Measurements from ENCODE around the gene PTPRR. TPM values are rescaled to one million over a fixed set of nuclear protein-coding genes. Genes with fewer than 3 reads are reported as not detected.

PTPRR gene
- total RNA-seq, 4 donors from 2014 or later, result not detected

DNA sequence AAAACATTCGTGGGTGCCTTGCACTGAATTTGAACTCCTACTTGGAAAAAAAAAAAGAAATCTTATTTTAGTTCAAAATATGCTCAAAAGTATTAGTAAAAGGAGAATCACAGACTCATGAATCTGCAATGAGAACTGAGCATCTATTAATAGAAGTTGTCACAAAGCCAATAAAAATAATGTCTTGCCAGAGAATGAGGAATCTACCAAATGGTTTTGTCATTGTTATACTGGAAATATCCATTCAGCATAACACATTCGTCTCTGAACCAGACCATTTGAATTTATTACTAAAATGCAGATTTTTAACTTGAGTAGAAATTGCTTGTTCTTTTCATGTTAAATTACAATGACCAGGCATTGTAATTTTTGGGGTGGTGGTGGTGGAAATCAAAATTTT is 271.7 kb downstream of the PTPRR start:
- no peak for DNase-seq (ENCODE audit: low spot score in 2 of 2)
- TF ChIP-seq POLR2AphosphoS5 (IDR thresholded peaks at IDR 0.05) (no peak), EP300 (IDR thresholded peaks at IDR 0.05) (no peak), POLR2A (IDR thresholded peaks at IDR 0.05) (no peak)
- TF ChIP-seq, protein P1, sequence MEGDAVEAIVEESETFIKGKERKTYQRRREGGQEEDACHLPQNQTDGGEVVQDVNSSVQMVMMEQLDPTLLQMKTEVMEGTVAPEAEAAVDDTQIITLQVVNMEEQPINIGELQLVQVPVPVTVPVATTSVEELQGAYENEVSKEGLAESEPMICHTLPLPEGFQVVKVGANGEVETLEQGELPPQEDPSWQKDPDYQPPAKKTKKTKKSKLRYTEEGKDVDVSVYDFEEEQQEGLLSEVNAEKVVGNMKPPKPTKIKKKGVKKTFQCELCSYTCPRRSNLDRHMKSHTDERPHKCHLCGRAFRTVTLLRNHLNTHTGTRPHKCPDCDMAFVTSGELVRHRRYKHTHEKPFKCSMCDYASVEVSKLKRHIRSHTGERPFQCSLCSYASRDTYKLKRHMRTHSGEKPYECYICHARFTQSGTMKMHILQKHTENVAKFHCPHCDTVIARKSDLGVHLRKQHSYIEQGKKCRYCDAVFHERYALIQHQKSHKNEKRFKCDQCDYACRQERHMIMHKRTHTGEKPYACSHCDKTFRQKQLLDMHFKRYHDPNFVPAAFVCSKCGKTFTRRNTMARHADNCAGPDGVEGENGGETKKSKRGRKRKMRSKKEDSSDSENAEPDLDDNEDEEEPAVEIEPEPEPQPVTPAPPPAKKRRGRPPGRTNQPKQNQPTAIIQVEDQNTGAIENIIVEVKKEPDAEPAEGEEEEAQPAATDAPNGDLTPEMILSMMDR (IDR thresholded peaks at IDR 0.05), result no peak
- H3K4me3 ChIP-seq, result no peak overlapping the region
- no peak overlapping the region for H3K27ac ChIP-seq
- H3K4me1 ChIP-seq, result peaks cover 13% of the 10 kb centered on the region
- no peaks in the 10 kb centered on the region for H3K36me3 ChIP-seq
- H3K9me3 ChIP-seq, result no peaks in the 10 kb centered on the region
- H3K27me3 ChIP-seq, result no peaks in the 10 kb centered on the region
- WGBS, result 45% methylated on average over 2 of the region's 2 CpGs

DNA sequence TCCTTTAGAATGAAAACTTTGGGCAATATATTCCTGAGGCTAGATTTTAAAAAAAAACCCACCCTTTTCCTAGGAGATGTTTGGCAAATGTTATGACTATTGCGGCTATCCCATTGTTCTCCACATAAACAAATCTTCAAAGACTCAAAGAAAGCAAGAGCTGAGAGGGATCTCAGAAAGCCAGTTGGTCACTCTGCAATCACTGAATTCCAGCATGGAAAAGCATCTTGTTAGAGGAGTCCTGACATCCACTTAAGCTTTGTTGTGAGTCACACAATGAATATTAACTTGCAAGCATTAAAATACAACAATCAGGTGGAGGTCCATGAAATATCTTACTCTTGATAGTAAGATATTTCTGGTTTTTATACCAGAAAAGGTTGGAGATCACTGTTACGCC is 272.3 kb downstream of the PTPRR start:
- no peak for DNase-seq (ENCODE audit: low spot score in 2 of 2)
- 80% methylated on average over 2 of the region's 2 CpGs for WGBS
- TF ChIP-seq POLR2AphosphoS5 (IDR thresholded peaks at IDR 0.05) (no peak), POLR2A (IDR thresholded peaks at IDR 0.05) (no peak), EP300 (IDR thresholded peaks at IDR 0.05) (no peak)
- TF ChIP-seq, protein P1 (IDR thresholded peaks at IDR 0.05), result no peak
- peaks cover 13% of the 10 kb centered on the region for H3K4me1 ChIP-seq
- H3K27ac ChIP-seq, result no peak overlapping the region
- H3K4me3 ChIP-seq, result no peak overlapping the region
- no peaks in the 10 kb centered on the region for H3K36me3 ChIP-seq
- no peaks in the 10 kb centered on the region for H3K9me3 ChIP-seq
- no peaks in the 10 kb centered on the region for H3K27me3 ChIP-seq

DNA sequence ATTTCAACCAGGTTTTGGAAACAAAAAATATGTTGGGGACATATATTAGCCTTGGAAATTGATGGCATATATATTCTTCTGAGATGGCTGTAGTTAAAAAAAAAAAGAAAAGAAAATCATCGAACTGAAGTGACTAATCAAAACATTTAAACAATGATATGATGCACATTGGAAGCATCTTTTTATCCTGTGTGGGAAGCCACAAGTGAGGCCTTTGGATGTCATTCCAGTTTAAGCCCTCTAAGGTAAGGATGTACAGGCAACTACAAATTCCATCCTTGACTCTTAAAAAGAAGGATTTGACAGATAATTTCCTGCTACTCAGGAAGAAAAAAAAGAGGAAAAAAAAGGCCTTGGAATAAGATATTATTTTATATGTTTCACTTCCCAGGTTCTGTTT is 273.7 kb downstream of the PTPRR start:
- no peak for DNase-seq (ENCODE audit: low spot score in 2 of 2)
- Histone ChIP-seq H3K27me3 (no peaks in the 10 kb centered on the region), H3K4me1 (peaks cover 13% of the 10 kb centered on the region), H3K4me3 (no peak overlapping the region), H3K9me3 (no peaks in the 10 kb centered on the region), H3K36me3 (no peaks in the 10 kb centered on the region), H3K27ac (no peak overlapping the region)
- 81% methylated on average over 1 of the region's 1 CpG for WGBS
- TF ChIP-seq, protein P1 (IDR thresholded peaks at IDR 0.05), result no peak
- TF ChIP-seq POLR2AphosphoS5 (IDR thresholded peaks at IDR 0.05), result no peak
- TF ChIP-seq EP300 (IDR thresholded peaks at IDR 0.05), result no peak
- no peak for TF ChIP-seq POLR2A (IDR thresholded peaks at IDR 0.05)

DNA sequence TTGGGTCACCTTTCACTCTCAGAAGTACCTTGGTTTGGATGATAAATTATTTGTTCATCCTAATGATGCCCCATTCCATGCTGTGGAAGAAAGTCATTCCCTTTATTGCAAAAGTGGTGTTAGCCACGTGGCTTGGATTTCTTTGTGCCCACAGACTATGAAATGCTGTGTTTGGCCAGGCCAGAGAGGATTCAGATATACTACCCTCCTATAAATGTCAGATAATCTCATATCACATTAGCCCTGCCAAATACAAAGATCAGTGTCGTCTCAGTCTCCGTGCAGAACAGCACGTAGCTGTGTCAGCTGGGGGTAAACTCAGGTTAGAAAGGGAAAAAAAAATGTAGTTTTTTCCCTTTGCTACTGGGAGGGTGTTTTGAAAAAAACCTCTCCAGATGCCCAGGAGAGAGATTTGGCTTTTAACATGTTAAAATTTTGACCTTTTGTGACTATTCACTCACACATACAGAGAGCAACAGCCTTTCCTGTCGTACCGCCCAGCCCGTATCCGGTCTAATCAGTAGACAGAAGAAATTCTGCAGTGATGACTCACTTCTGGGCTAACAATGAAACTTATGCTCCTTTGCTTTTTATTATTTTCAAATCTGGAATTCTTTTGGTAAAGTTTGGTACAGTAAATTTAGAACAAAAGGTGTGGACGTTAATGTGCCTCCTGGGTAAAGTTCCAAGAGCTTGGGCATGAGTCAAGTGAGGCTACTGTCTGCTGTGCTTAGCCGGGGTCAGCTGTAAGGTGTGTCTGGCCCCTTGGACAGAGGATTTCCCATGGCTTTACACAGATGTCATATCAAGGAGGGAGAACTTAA is 274.8 kb downstream of the PTPRR start:
- Histone ChIP-seq H3K9me3 (no peaks in the 10 kb centered on the region), H3K4me1 (peaks cover 13% of the 10 kb centered on the region), H3K27me3 (no peaks in the 10 kb centered on the region), H3K36me3 (no peaks in the 10 kb centered on the region), H3K27ac (no peak overlapping the region), H3K4me3 (no peak overlapping the region)
- TF ChIP-seq POLR2AphosphoS5 (IDR thresholded peaks at IDR 0.05) (peak in 1 of 3 donors; percentile 36), EP300 (IDR thresholded peaks at IDR 0.05) (no peak)
- DNase-seq (ENCODE audit: low spot score in 2 of 2), result peak in 1 of 2 donors; percentile 68
- WGBS, result 20% methylated on average over 10 of the region's 10 CpGs

DNA sequence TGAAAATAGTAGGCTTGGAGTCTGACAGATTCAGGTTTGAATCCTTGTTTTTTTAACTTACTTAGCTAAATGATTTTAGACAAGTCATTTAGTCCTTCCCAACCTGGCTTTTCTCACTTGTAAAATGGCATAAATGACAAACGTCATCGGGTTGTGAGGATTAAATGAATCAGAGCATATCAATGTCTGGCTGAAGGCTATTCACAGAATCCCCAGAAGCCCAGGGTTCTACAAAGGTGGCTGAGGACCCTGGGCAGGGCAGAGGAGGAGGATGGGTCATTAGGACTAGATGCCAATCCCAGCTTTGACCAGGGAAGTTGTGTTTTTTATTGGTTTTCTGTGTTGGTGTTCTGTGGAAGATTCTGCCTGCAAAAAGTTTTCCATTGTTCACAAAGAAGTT is 275.7 kb downstream of the PTPRR start:
- DNase-seq (ENCODE audit: low spot score in 2 of 2), result no peak
- no peaks in the 10 kb centered on the region for H3K36me3 ChIP-seq
- no peak overlapping the region for H3K4me3 ChIP-seq
- no peaks in the 10 kb centered on the region for H3K9me3 ChIP-seq
- 87% methylated on average over 2 of the region's 2 CpGs for WGBS
- H3K27me3 ChIP-seq, result no peaks in the 10 kb centered on the region
- peak overlapping the region; percentile 30 for H3K27ac ChIP-seq
- TF ChIP-seq POLR2A (IDR thresholded peaks at IDR 0.05) (no peak), POLR2AphosphoS5 (IDR thresholded peaks at IDR 0.05) (no peak), EP300 (IDR thresholded peaks at IDR 0.05) (no peak)
- TF ChIP-seq, protein P1 (IDR thresholded peaks at IDR 0.05), result no peak
- peaks cover 13% of the 10 kb centered on the region for H3K4me1 ChIP-seq

Data from suprapubic skin (tissue), 4 donors.